OCI-LY7 (cell line): ENCODE data around the gene GNB1.

ENCODE experiments used
- EZH2phosphoT487 ChIP-seq: fragments of 200-600 bp; sonication (generic); IDR thresholded peaks from 2 replicates; pipeline ENCODE4 v1.6.1; 2018; ENCODE audit warnings: low read depth, borderline replicate concordance, mild to moderate bottlenecking, mixed run types, antibody characterized with exemption, low read length, moderate library complexity, mixed read lengths
- TF ChIP-seq, protein P1 (sequence below): fragments of 200-600 bp; sonication (generic); conservative IDR thresholded peaks from 2 replicates; pipeline ENCODE4 v1.5.1; 2014; ENCODE audit warnings: mild to moderate bottlenecking, antibody characterized with exemption, low read length, moderate library complexity, mixed read lengths

DNA sequence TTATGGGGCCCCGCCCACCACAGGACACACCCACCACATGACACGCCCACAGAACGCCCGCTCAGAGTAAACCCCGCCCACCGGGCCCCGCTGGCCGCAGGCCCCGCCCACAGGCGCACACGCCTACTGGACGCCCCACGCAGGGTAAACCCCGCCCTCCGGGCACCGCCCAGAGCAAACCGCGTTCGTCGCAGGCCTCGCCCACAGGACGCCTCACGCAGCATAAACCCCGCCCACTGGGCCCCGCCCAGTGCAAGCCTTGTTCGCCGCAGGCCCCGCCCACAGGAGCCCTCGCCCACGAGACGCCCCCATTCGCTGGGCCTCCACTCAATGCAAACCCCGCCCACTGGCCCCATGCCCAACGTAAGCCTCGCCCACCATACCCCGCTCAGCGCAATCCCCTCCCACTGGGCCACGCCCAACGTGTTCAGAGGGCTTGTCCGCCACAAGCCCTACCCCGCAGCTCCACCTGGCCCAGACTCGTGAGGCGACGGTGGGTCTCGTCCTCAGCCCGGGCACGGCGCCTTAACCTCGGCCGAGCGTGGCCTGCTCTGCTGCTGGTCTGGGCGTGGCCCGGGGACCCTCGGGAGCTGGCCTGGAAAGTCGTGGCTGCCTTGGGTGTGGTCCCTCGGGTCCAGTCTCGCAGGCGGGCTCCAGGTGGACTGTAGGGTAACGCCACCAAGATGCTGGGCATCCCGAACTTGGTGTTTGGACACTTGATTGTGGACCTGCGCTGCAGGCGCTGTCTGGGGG, 28.6 kb upstream of the GNB1 start:
- TF ChIP-seq, protein P1, sequence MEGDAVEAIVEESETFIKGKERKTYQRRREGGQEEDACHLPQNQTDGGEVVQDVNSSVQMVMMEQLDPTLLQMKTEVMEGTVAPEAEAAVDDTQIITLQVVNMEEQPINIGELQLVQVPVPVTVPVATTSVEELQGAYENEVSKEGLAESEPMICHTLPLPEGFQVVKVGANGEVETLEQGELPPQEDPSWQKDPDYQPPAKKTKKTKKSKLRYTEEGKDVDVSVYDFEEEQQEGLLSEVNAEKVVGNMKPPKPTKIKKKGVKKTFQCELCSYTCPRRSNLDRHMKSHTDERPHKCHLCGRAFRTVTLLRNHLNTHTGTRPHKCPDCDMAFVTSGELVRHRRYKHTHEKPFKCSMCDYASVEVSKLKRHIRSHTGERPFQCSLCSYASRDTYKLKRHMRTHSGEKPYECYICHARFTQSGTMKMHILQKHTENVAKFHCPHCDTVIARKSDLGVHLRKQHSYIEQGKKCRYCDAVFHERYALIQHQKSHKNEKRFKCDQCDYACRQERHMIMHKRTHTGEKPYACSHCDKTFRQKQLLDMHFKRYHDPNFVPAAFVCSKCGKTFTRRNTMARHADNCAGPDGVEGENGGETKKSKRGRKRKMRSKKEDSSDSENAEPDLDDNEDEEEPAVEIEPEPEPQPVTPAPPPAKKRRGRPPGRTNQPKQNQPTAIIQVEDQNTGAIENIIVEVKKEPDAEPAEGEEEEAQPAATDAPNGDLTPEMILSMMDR = no peak
- no peak for TF ChIP-seq EZH2phosphoT487
